AG20443 (cell line): ENCODE measurements around the gene IRX4.

Experiments
- DNase-seq: peaks from one replicate; pipeline ENCODE4 v3.0.0; 2012; ENCODE audit warnings: low spot score, mixed read lengths

The IRX4 gene

DNA sequence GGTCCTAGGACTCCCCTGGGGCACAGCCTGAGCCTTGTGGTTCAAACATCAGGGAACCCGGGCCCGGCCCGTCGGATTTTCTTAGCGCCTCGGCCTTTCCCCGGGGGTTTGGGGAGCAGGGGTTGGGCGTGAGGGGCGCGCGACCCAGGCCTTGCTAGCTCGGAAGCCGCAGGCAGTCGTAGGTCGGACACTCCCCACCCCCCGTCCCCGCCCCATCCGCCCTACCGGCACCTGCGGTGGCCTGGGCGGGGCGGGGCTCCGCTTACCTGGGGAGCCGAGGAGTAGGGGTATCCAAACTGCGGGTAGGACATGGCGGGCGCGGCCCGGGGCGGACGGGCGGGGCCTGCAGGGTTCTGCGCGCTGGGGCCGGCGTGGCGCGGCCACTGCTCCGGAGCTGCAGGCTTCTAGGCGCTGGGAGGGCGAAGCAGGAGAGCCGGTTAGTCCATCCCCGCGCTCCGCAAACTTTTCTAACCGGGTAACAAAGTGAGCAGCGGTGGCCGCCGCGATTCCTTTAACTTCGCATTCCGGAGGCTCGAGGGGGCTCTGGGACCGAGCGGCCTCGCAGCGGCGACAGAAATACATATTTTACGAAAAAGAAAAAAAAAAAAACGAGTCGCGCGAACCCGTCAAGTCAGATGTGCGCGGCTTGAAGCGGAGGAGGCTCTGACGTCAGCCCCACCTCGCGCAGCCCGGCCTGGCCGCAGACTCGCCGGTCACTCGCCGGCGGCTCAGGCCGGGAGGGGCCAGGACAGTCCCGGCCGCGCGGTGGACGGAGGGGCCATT, at the start of gene IRX4:
IRX4 (minus strand) TSS at position 589 of the 783 bp plus-strand sequence; CDS start at position 311, 278 bp downstream.
- peak; percentile 74 for DNase-seq

DNA sequence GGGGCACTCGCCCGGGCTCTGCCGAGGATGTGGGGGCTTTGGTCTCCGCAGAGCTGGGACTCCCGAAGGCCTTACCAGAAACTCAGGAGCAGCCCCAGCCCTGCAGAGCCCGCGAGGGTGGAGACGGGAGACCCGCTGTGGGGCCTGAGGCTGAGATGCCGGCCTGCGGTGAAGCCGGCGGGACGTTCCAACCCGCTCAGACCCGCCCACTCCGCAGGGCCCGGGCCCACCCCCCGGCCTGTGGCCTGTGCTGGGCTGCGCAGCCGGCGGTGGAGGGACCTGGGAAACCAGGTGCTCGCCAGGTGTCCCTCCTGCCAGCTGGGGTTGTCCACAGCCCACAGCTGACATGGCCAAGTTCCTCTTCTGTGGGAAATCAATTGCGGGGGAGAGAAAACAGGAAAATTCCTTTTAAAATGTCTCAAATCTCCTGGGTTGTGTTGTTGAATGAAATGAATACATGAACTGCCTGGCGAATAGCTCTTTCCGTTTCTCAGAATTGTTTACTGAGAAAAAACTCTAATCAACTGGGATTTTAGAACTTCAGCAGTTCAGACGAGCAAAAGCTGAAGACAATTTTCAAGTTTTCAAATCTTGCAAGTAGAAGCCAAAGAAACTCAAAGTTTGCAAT, 49.0 kb upstream of the IRX4 start:
- DNase-seq, result no peak

DNA sequence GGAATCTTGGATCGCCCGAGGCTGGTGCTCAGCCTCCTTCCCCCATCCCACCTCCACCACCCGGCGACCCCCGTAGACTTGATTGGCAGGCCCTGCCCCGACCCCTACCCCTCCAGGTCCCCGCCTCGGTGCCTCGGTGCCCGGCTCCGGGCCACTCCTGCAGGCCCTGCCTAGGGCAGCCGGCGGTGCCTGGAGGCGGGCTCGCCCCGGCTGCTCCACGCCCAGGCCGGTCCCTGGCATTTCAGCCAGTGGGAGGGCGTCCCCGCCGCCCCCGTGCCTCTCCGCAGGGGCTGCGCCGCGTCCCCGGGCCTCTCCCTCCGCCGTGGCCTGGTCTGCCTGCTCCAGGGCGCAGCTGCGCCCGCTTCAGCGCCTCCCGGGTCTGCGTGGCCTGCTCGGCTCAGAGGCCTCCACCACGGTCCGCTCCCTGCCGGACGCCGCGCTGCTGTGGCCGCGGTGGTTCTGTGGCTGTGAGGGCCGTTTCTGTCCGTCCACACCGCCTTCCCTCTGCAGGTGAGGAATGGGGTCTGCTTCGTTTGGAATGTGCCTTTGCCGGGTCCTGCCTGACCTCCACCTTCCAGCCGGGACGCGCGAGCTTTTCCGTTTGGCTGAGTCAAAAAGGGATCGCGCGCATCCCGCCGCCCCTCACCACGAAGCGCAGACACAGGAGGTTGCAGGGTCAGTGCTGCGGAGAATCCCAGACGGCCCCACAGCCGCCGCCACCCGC, 48.3 kb upstream of the IRX4 start:
- peak; percentile 51 for DNase-seq

DNA sequence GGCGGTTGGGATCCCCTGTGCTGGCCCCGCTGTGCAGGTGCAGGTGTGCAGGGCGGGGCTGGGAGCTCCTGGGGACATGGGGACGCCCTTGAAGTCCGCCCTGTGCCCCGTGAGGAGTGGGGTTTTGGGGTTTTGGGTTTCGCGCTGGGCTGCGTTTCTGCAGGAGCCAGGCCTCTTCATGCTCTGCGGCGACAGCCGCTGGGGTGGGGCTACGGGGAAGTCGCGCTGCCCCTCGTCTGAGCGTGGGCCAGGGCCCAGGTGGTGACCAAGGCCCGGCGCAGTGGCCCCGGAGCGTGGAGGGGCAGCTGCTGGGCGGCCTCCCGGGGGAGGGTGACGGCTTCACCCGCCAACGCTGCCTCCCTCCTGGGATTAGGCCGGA, 47.8 kb upstream of the IRX4 start:
- DNase-seq, result no peak

DNA sequence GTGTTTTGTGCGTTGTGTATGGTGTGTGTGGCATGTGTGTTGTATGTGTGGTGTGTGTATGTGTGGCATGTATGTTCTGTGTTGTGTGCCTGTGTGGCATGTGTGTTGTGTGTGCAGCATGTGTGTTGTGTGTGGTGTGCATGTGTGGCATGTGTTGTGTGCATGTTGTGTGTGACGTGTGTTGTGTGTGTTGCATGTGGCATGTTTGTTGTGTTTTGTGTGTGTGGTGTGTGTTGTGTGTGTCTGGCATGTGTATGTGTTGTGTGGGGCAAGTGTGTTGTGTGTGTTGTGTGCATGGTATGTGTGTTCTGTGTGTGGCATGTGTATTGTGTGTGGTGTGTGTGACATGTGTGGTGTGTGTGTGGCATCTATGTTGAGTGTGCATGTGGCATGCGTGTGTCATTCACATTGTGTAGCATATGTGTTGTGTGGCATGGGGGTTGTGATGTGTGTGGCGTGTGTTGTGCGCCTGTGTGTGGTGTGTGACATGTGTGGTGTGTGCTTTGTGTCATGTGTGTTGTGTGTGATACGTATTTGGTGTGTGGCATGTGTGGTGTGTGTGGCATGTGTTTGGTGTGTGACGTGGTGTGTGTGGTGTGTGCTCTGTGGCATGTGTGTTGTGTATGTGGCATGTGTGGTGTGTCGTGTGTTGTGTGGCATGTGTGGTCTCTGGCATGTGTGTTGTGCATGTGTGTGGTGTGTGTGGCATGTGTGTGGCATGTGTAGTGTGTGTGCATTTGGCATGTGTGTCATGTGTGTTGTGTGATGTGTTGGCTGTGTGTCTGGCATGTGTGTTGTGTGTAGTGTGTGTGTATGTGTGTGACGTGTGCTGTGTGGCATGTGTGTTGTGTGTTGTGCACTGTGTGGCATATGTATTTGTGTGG, 46.6 kb upstream of the IRX4 start:
- DNase-seq, result no peak

DNA sequence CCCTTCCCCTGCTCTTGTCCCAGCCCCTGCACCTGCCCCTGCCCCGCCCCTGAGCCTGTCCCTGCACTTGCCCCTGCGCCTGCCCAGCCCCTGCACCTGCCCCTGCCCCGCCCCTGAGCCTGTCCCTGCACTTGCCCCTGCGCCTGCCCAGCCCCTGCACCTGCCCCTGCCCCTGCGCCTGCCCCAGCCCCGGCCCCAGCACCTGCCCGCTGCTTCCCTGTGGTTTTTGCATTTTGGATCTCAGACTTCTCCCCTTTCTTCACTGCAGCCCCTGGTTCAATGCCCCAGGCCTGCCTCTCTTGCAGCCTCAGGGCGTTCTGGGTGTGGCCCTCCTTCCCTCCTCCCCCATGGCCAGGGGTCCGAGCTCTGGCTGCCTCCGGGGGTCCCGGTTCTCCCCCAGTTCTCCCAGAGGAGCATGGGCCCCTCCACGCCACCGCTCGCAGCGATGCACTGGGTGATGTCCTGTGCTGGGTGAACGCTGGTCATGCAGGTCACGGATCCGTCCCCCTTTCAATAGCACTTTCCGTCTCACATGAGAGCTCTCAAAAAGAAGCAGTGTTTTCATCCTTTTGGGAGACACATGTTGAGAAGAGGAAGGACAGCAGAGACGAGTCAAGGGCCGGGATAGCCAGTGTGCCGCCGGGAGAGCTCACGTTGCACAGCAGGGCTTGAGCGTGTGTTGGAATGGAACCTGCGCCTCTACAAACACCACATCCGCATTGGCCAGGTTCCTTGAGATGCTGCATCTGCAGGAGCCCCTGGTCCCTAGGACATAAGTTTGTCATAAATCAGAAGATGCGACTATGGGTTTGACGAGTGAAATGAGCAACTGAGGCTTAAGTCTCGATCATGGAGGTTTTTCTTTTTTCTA, 44.0 kb upstream of the IRX4 start:
- no peak for DNase-seq

DNA sequence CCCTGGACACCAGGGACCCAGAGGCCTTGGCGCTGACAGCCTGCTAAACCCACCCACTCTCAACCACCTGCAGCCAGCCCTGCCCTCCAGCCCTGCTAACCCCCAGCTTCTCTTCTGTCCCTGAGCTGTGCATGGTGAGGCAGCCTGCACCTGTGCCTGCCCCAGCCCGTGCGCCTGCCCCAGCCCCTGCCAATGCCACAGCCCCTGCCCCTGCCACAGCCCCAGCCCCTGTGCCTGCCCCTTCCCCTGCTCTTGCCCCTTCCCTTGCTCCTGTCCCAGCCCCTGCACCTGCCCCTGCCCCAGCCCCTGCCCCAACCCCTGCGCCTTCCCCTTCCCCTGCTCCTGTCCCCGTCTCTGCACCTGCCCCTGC, 43.3 kb upstream of the IRX4 start:
- no peak for DNase-seq

DNA sequence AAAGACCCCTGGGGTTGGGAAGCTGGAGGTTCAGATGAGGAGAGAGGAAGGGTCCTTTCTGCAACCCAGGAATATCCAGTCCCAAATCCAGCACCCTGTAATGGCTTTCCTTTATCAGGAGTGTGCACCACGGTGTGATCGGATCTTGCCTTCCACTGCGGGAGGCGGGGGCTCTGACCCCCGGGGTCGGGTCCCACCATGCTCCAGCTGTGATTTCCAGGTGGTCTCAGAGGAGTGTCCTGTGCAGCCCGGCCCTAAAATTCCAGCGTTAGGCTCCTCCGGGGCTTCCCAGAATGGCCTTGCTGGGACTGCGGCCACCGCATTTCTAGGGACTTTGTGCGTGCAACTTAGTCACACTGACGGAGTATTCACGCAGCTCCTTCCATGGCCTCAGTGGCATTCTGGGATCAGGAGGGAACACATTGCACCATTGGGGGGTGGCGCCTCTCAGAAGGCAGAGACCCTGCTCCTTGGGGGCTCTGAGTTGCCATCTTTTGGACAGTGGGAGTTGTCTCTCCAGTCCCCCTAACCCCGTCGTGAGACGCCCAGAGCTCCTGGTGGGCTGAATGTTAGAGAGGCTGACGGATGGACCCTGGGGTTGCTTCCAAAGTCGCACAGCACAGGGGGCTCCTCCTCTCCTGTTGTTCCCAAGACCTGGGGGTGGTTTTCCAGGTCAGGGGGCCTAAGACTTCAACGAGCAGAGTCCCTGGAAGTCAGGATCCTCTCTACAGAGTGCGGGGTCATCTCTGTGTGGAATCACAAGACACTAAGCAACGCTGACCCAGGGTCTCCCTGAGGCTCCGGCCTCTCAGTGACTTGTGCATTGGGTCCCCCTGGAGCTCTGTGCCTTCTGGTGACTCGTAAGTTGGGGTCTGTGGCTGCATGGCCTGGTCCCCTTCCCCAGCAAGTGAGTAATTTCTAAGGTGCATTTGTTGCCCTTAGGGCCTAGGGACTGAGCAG, 42.7 kb upstream of the IRX4 start:
- DNase-seq, result no peak

DNA sequence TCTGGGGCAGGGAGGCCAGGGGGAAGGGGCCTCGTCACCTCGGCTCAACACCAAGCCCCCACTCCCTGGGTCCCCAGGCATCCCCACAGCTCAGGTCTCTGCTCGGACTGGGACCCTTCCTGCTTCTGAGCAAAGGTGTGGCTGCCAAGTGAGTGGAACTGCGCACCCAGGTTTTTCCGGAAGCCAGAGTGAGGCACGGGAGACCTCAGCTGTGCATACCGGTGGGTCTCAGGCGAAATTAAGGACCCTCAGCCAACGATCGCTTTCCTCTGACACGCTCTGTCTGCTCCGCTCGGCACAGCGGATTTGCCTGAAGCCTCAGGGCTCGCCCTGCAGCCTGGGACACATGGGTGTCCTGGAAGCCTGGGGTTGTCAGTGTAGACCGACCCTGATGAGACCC, 41.0 kb upstream of the IRX4 start:
- DNase-seq, result no peak

DNA sequence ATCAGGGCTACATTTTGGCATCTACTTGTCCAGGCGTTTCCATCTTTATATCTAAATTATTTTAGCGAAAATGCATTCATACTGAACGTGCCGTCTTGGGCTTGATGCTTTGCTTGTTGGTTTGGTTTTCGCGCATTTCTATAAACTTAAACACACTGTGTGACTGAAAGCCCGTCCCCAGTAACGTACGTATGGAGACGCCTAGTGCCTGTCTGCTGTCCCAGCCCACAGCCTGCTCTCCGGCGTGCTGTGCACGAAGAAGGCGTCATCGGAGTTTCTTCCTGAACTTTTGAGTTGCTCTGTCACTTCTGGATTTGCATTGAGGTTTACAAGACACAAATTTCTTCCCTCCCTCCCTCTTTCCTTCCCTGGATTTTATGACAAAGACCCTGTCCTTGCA, 40.6 kb upstream of the IRX4 start:
- no peak for DNase-seq

DNA sequence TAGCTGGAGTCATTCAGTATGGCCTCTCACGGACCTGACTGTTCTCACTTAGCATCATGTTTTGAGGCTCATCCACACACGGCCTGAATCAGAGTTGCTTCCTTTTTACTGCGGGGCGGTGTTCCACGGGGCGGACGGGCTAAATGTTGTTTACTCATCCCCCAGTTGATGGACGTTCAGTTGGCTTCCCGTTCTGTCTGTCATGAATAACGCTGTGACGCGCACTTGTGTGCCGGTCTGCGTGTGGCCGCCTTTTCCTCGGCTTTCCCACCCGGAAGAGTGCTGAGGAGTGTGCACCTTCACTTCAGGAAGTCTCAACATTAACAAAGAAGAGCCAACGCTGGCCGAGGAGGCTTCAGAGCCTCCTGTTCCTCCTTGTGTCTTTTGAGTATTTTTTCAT, 39.0 kb upstream of the IRX4 start:
- no peak for DNase-seq

DNA sequence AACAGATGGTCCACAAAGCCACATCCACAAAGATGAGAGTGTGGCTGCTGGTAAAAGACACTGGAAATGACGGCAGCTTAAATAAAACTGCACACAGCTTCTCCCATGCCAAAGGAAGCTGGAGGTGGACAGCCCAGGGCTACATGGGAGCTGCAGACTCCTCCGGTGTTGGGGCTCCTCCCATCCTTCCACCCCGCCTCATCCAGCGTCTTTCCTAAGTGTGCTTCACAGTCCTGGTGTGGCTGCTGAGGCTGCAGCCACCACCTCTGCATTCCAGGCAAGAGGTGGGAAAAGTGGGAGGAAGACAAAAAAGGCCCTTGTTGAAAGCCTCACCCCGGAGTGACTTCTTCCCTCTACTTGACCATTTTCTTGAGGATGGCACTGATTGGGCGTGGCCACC, 37.0 kb upstream of the IRX4 start:
- no peak for DNase-seq

DNA sequence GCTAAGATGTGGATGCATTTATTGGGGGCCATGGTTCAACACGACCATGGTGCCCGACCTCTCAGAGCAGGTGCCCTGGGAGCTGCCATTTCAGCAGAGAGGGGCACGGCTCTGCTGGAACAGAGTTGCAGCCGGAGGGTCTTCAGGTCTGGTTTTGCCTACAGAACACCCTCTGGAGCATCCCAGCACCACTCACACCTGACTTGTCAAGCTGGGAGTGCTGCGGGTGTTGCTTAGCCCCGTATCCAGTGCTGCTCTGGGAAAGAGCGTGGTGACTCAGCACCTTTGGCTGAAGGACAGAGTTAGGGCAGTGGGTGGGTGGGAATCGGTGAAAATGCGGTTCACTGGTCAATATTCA, 36.5 kb upstream of the IRX4 start:
- DNase-seq, result no peak

DNA sequence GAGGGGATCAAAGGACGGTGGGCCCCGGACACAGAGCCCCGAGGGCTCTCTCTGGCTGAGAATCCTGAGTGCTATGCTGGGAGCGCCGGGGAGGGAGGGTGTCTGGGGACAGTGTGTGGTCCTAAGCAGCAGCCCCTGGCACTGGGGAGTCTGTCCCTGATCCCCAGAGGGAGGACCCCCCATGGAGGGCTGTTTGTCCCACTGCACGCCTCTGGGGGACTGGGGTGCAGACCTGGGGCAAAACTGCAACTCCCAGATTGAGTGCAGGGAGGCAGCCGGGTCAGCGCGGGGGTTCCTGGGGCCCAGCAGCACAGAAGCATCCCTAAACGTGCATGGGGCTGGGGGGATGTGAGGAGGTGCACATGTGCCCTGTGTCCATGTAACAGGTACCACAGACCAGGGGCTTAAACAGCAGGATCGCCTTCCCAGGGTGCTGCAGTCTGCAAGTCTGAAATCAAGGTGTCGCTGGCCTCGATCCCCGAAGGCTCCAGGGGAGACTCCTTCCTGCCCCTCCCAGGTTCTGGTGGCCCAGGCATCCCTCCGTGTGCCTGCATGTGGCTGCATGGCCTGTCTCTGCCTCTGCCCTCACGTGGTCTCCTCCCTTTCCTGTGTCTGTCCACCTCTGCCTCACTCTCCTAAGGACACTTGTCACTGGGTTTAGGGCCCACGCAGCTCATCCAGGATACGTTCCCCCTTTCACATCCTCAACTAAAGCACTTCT, 35.9 kb upstream of the IRX4 start:
- no peak for DNase-seq

DNA sequence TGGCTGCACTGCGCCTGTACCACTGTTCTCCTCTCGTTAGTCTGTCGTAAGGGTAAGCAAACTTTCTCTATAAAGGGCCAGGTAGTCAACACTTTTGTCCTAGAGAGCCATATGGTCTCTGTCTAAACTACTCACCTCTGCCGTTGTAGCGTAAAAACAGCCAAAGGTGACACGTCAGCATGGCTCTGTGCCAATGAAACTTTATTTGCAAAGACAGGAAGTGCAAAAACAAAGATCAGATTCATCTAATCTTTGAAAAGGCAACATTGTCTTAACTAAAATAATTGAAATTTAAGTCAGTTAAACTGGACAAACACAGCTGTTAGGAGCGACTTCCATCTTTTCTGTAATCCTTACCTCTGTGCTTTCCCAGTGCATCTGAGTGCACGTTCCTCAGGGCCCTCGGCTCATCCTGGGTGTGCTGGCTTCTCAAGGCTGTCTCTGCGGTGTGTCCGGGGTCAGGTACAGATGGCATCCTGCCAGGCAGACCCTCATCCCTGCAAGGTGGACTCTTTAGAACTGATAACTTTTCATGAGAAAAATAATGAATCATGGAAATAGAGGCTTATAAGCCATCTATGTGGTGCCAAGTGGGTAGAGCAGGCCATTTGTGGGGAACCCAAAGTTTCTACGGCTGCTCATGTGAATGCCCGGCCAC, 35.2 kb upstream of the IRX4 start:
- no peak for DNase-seq

DNA sequence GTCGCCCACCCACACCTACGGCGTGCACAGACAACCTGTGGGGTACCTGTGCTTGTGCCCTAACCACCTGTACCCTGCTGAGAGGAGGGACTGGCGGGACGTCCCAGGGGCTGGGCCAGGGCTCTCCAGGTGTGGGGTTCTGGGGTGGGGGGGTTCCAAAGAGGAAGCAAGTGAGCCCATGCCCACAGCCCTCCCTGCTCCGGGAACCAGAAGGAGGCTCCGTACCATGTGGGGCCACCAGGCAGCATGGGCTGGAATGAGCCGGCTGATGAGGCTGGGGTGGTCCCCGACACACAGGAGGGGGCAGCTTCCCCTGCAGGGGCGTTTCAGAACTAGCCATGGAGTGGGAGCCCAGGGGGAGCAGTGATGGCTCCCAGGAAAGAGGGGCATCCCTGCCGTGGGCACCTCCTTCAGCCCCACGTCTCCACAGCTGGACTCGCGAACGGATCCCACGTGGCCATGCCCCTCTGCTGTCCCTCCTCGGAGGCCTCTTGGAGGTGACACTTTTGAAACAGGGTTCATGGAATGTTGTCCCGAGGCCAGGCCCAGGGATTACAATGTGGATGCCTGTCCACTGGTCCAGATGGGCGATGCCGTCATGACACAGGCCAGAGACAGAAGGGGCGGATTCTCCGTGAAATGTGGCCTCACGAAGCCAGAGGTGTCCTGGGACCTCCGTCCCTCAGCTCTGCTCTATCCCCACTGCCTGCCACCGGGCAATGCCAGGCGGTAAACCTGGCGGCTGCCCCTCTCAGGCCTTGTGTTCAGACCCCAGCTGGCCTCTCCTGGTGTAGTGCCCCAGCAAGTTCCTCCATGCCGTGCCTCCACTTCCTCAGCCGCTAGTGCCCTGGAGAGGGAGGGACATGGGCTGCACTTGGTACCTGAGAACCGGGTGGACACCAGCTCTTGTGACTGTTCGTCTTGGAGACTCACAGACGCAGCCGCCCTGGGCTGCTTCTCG, 33.6 kb upstream of the IRX4 start:
- DNase-seq, result no peak

DNA sequence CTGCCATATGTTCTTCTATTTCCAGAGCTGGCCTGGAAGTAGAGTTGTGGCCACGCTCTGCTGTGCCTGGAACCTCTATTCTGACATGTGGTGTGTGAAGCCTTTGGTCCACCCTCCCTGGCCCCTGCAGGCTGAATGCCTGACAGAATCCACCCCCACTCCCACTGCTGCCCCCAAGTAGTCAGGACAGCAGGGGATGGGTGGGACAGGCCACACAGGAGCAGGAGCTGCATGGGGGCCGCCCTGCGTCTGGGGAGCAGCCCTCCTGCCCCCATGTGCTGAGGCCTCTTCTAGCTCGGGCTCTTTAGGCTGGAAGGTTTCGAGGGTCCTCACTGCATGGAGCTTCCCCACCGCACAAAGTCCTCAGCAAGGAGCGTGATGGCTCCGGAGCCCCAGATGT, 32.6 kb upstream of the IRX4 start:
- DNase-seq, result no peak

DNA sequence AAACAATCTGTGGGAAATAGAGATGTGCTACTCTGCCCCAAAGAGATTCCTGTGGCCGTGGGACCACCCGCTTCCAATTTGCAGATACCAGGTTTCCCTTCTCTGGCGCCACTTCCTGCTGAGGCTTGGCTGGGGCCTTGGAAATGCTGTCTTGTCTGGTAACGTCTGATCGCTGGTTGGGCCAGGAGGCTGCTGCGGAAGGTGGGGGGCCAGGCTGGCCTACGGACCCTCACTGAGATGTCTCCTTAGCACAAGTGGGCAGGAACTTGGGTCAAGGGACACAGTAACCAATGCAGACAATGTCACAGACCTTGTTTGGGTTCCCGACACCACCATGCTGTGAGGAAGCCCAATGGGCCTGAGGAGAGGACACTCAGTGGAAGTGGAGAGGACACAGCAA, 31.7 kb upstream of the IRX4 start:
- no peak for DNase-seq
